HepG2 (cell line): ENCODE results near the gene NUDT22. TPM values are rescaled to one million over a fixed set of nuclear protein-coding genes. Genes with fewer than 3 reads are reported as not detected.

Experiments used
- ATAC-seq: fragments of 200-7000 bp; cut with Tn5 transposase; 3 replicates; pipeline ENCODE4 v1.9.1; 2020; ENCODE audit warnings: mild to moderate bottlenecking, moderate library complexity
- BruUV-seq: library from RNA; stranded (reverse); fragments of 400-500 nt; replicated peaks from 2 replicates; lab custom pipeline; 2021; lab: Mats Ljungman, UMichigan
- CTCF ChIA-PET: fragments of 300-600 bp; formaldehyde crosslinking; extraction: SDS; loops from one replicate; lab custom pipeline; 2021; ENCODE audit warnings: low total read pairs, inconsistent platforms, low intra/inter-chr PET ratio; lab: Yijun Ruan, JAX
- POLR2A ChIA-PET: fragments of 350-600 bp; sonication (Branson Sonifier 250); formaldehyde crosslinking; loops from one replicate; lab custom pipeline; 2020; ENCODE audit warnings: antibody characterized with exemption, inconsistent platforms; lab: Yijun Ruan, JAX
- DNase-seq: peaks from one replicate; pipeline ENCODE4 v3.0.0-alpha.2; 2015; ENCODE audit warnings: low spot score
- FAIRE-seq: peaks from 3 replicates; lab custom pipeline; 2011; peaks lifted over from hg19 to GRCh38; lab: Jason Lieb, UNC
- H2AFZ ChIP-seq: one replicate; pipeline ENCODE4 v1.6.1; 2011; ENCODE audit warnings: low read length, inconsistent platforms
- H3K27ac ChIP-seq: fragments of 300-600 bp; 3 replicates; pipeline ENCODE4 v1.8.0; 2011; ENCODE audit warnings: mixed run types, mild to moderate bottlenecking, mixed read lengths, low read length, inconsistent platforms; ENCODE audit not compliant: insufficient read depth; ENCODE audit errors: extremely low read length
- H3K27me3 ChIP-seq, 2 experiments: fragments of 200-600 bp in 1 of 2; 2 replicates in 1 of 2; 3 replicates in 1 of 2; pipeline versions ENCODE4 v1.6.0 to v1.8.0; 2011; ENCODE audit warnings: low read length in 2 of 2, mild to moderate bottlenecking in 2 of 2, moderate library complexity in 2 of 2, inconsistent platforms in 1 of 2; ENCODE audit not compliant: insufficient read depth in 2 of 2, control insufficient read depth in 1 of 2
- H3K36me3 ChIP-seq, 2 experiments: fragments of 200-600 bp in 1 of 2; replicated peaks in 1 of 2; 2 replicates in 1 of 2; 3 replicates in 1 of 2; pipeline versions ENCODE4 v1.5.1 to v1.8.0; 2011; ENCODE audit warnings: low read length in 2 of 2, inconsistent platforms in 1 of 2; ENCODE audit not compliant: insufficient read depth in 2 of 2, control insufficient read depth in 1 of 2
- H3K4me1 ChIP-seq: 2 replicates; pipeline ENCODE4 v1.5.1; 2012; ENCODE audit warnings: low read length, inconsistent platforms; ENCODE audit not compliant: insufficient read depth
- H3K4me2 ChIP-seq: 2 replicates; pipeline ENCODE4 v1.6.0; 2011; ENCODE audit warnings: low read depth, low read length, inconsistent platforms
- H3K4me3 ChIP-seq, 3 experiments: fragments of 200-600 bp in 1 of 3; sonication (generic), shearing (Covaris generic) in 1 of 3; replicated peaks in 1 of 3; 2 replicates each; pipeline ENCODE4 v1.5.1; 2011 to 2016; ENCODE audit warnings: low read length in 3 of 3, inconsistent platforms in 2 of 3, low read depth in 2 of 3, mild to moderate bottlenecking in 2 of 3, control low read depth in 1 of 3, mixed read lengths in 1 of 3; ENCODE audit not compliant: insufficient read depth in 1 of 3
- H3K79me2 ChIP-seq: one replicate; pipeline ENCODE4 v1.6.1; 2011; ENCODE audit warnings: low read length, inconsistent platforms; ENCODE audit not compliant: insufficient read depth
- H3K9ac ChIP-seq: 2 replicates; pipeline ENCODE4 v1.6.0; 2011; ENCODE audit warnings: mild to moderate bottlenecking, low read depth, low read length, inconsistent platforms; ENCODE audit not compliant: insufficient read depth
- H3K9me3 ChIP-seq: 2 replicates; pipeline ENCODE4 v1.5.1; 2012; ENCODE audit warnings: mild to moderate bottlenecking, low read length
- H4K20me1 ChIP-seq: 2 replicates; pipeline ENCODE4 v1.6.0; 2011; ENCODE audit warnings: inconsistent platforms, mild to moderate bottlenecking, low read length, moderate library complexity; ENCODE audit not compliant: insufficient read depth
- CBX2 ChIP-seq, 2 experiments: fragments of 200-600 bp in 1 of 2; sonication (generic); formaldehyde crosslinking in 1 of 2; IDR thresholded peaks; 2 replicates each; pipeline versions ENCODE4 v1.7.0 to v1.8.1; 2018 to 2022; ENCODE audit warnings: low read depth in 2 of 2, low read length in 1 of 2, mild to moderate bottlenecking in 1 of 2, missing genetic modification reagents in 1 of 2
- EP300 ChIP-seq, 3 experiments: sonication (generic) in 1 of 3; formaldehyde crosslinking in 1 of 3; IDR thresholded peaks; 2 replicates each; pipeline versions ENCODE4 v1.5.1 to v1.6.1; 2011 to 2020; ENCODE audit warnings: low read depth in 2 of 3, low read length in 2 of 3, borderline replicate concordance in 1 of 3, improper control_type of control experiment in 1 of 3, mild to moderate bottlenecking in 1 of 3, missing genetic modification reagents in 1 of 3, moderate library complexity in 1 of 3
- FIP1L1 ChIP-seq: fragments of 200-400 bp; formaldehyde crosslinking; IDR thresholded peaks from 2 replicates; pipeline ENCODE4 v1.6.1; 2018; ENCODE audit warnings: low read depth, mild to moderate bottlenecking, low read length, moderate library complexity, borderline replicate concordance; ENCODE audit not compliant: insufficient read depth
- GABPA ChIP-seq, 2 experiments: IDR thresholded peaks; 2 replicates each; pipeline ENCODE4 v1.6.1; 2011 to 2016; ENCODE audit warnings: low read depth in 2 of 2, low read length in 1 of 2, missing biosample characterization in 1 of 2, missing genetic modification characterization in 1 of 2
- LCORL ChIP-seq, 2 experiments: fragments of 450-650 bp in 1 of 2; sonication (generic) in 1 of 2; formaldehyde crosslinking in 1 of 2; IDR thresholded peaks; 2 replicates each; pipeline versions ENCODE4 v1.5.0 to v1.6.1; 2017 to 2020; ENCODE audit warnings: antibody characterized with exemption in 1 of 2, missing genetic modification reagents in 1 of 2
- MIER3 ChIP-seq: IDR thresholded peaks from 2 replicates; pipeline ENCODE4 v1.6.1; 2016; ENCODE audit warnings: missing compliant biosample characterization, borderline replicate concordance
- ONECUT2 ChIP-seq: sonication (generic); formaldehyde crosslinking; IDR thresholded peaks from 2 replicates; pipeline ENCODE4 v1.4.0; 2020; ENCODE audit warnings: missing genetic modification reagents
- SPEN ChIP-seq: sonication (generic); formaldehyde crosslinking; IDR thresholded peaks from 2 replicates; pipeline ENCODE4 v1.5.1; 2020; ENCODE audit warnings: low read depth, mild to moderate bottlenecking, missing genetic modification reagents
- STAT5B ChIP-seq: sonication (generic); formaldehyde crosslinking; IDR thresholded peaks from 2 replicates; pipeline ENCODE4 v1.4.0; 2020; ENCODE audit warnings: missing genetic modification reagents
- THAP11 ChIP-seq: IDR thresholded peaks from 2 replicates; pipeline ENCODE4 v1.6.1; 2016; ENCODE audit warnings: missing biosample characterization, missing genetic modification reagents
- ZNF160 ChIP-seq: sonication (generic); formaldehyde crosslinking; IDR thresholded peaks from 2 replicates; pipeline ENCODE4 v1.8.0; 2022; ENCODE audit warnings: mild to moderate bottlenecking, inconsistent platforms, missing genetic modification reagents
- ZNF383 ChIP-seq: sonication (generic); formaldehyde crosslinking; IDR thresholded peaks from 2 replicates; pipeline ENCODE4 v1.4.0; 2020; ENCODE audit warnings: missing genetic modification reagents, mild to moderate bottlenecking, borderline replicate concordance
- ZNF530 ChIP-seq: sonication (generic); formaldehyde crosslinking; IDR thresholded peaks from 2 replicates; pipeline ENCODE4 v1.5.0; 2020; ENCODE audit warnings: low read depth, mild to moderate bottlenecking, missing genetic modification reagents
- ZSCAN29 ChIP-seq: sonication (generic); formaldehyde crosslinking; conservative IDR thresholded peaks from 2 replicates; pipeline ENCODE4 v1.4.0; 2020; ENCODE audit warnings: mild to moderate bottlenecking, missing genetic modification reagents
- WGBS: methylation state at CpG from one replicate; pipeline ENCODE4 v1.1.6; 2017; ENCODE audit warnings: low lambda C conversion rate; 5-methylcytosine and 5-hydroxymethylcytosine counted together
- in situ Hi-C: cut with HindIII; loops from 2 replicates; pipeline ENCODE4 v1.10.0; 2017; ENCODE audit warnings: low pct_unique_long_range_greater_than_20kb; ENCODE audit not compliant: extremely low pct_ligation_motif_present
- intact Hi-C: fragments of 100-400 bp; cut with micrococcal nuclease; formaldehyde crosslinking; loops from one replicate; pipeline ENCODE4 v1.10.0; 2022; ENCODE audit not compliant: unreplicated experiment
- polyA plus RNA-seq, 8 experiments: library from polyadenylated mRNA; depleted of rRNA in 3 of 8; stranded (reverse) in 7 of 8; unstranded in 1 of 8; fragments of >200 nt; fragmentation: Illumina TruSeq in 4 of 8; extraction: Trizol in 4 of 8; gene quantifications; 2 replicates each; pipeline versions ENCODE4 v1.2.1 to v1.2.3, GENCODE V29; 2011 to 2016; ENCODE audit warnings: low read depth in 4 of 8, missing spikeins in 1 of 8, mixed read lengths in 1 of 8; ENCODE audit not compliant: insufficient read depth in 1 of 8
- total RNA-seq, 5 experiments: library from RNA; depleted of rRNA; stranded (reverse); fragments of >200 nt; fragmentation: Illumina TruSeq; extraction: Trizol; gene quantifications; 2 replicates each; pipeline ENCODE4 v1.2.3, GENCODE V29; 2016; ENCODE audit warnings: low read depth in 1 of 5
- TF ChIP-seq, protein P1 (sequence below): IDR thresholded peaks from 2 replicates; pipeline ENCODE4 v1.6.1; 2016; ENCODE audit warnings: low read depth
- TF ChIP-seq, protein P2 (sequence below): sonication (generic); formaldehyde crosslinking; IDR thresholded peaks from 2 replicates; pipeline ENCODE4 v1.5.0; 2020; ENCODE audit warnings: missing genetic modification reagents
- TF ChIP-seq, protein P3 (sequence below): sonication (generic); formaldehyde crosslinking; IDR thresholded peaks from 2 replicates; pipeline ENCODE4 v1.8.1; 2023; ENCODE audit warnings: missing genetic modification reagents, mild to moderate bottlenecking, borderline replicate concordance
- TF ChIP-seq, protein P4 (sequence below): IDR thresholded peaks from 2 replicates; pipeline ENCODE4 v1.6.1; 2016

Gene NUDT22
- total and polyA plus RNA-seq, 2 of the 13 experiments (the other 11 are each of a cell fraction or from before 2014, with no cell fraction given): 33.5 to 39.8 TPM

DNA sequence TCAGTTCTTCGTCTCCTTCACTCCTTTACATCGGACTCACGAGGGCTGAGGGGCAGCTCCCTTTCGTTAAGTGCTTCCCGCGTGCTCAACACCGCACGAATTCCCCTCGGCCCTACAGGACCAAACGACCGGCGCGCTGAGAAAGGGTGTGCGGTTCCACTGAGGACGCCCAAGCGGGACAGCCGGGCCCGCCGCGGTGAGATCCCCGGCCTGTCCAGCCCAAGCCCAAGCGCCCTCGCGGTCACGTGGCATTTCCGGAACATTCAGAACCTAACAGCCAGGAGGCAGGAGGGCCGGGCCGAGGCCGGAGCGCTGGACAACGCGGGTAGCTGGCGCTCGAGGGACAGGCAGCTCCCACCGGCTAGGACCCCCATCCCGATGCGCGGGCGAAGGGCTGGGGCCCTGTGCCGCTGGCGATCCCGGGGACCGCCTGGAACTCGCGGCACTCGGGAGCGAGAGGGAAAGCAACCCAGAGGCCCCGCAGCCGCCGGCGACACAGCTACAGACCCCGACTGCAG is 40.8 kb upstream of the NUDT22 start:
- Histone ChIP-seq H3K27ac (peak overlapping the region; percentile 83), H3K4me1 (peaks cover 46% of the 10 kb centered on the region), H2AFZ (no peak overlapping the region), H3K79me2 (no peaks in the 10 kb centered on the region), H3K9ac (peak overlapping the region; percentile 80), H4K20me1 (peaks cover 15% of the 10 kb centered on the region), H3K9me3 (no peaks in the 10 kb centered on the region), H3K4me3 (peak overlapping the region; percentile 60 to 75 (median 60)), H3K4me2 (peak overlapping the region; percentile 88), H3K27me3 (no peaks in the 10 kb centered on the region), H3K36me3 (peaks cover 2 to 3% of the 10 kb centered on the region in 2 experiments; a peak in 2 of 5 replicates)
- in situ Hi-C loops: no loop called here
- TSS peak; percentile 85 for BruUV-seq
- ChIA-PET CTCF (no interaction called here), POLR2A (interaction anchor here (0.8 to 2.7 kb wide), 29 partner anchors 10 to 1344 kb away, joined by 3 to 31 read pairs (median 6); partner anchors contain the start of genes BAD, ESRRA, FERMT3 and FKBP2)
- intact Hi-C loops: loop anchor here (5.0 to 10.0 kb wide), 2 partner anchors 57 to 120 kb away; partner anchors contain the start of genes CATSPERZ, ESRRA and FKBP2
- ATAC-seq (peak; percentile 60), FAIRE-seq (no peak), DNase-seq (peak; percentile 79)
- 5% methylated on average over 4 of the region's 52 CpGs for WGBS
- TF ChIP-seq, protein P1, sequence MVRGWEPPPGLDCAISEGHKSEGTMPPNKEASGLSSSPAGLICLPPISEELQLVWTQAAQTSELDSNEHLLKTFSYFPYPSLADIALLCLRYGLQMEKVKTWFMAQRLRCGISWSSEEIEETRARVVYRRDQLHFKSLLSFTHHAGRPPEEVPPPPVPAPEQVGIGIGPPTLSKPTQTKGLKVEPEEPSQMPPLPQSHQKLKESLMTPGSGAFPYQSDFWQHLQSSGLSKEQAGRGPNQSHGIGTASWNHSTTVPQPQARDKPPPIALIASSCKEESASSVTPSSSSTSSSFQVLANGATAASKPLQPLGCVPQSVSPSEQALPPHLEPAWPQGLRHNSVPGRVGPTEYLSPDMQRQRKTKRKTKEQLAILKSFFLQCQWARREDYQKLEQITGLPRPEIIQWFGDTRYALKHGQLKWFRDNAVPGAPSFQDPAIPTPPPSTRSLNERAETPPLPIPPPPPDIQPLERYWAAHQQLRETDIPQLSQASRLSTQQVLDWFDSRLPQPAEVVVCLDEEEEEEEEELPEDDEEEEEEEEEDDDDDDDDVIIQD (CRISPR knock-in tag): no peak
- TF ChIP-seq FIP1L1 (no peak), CBX2 (IDR thresholded peaks at IDR 0.05; ENCODE audit: low read depth, low read length) (no peak), CBX2 (CRISPR knock-in tag; IDR thresholded peaks at IDR 0.05; ENCODE audit: low read depth) (0 out of 2 replicates have a peak, but pooled peaks have one; percentile 50), ZNF383 (CRISPR knock-in tag) (no peak), SPEN (CRISPR knock-in tag) (peak; percentile 87), GABPA (IDR thresholded peaks at IDR 0.05; ENCODE audit: low read depth, low read length) (no peak), GABPA (CRISPR knock-in tag; IDR thresholded peaks at IDR 0.05; ENCODE audit: low read depth) (no peak; the same call in 1 of the 2 replicates), ZNF530 (CRISPR knock-in tag) (peak; percentile 90; the same call in 1 of the 2 replicates), EP300 (IDR thresholded peaks at IDR 0.05; ENCODE audit: low read depth in 2 of 2, low read length in 2 of 2) (no peak), EP300 (CRISPR knock-in tag; IDR thresholded peaks at IDR 0.05; ENCODE audit: borderline replicate concordance) (peak; percentile 23; the same call in 1 of the 2 replicates), ZSCAN29 (CRISPR knock-in tag) (peak; percentile 64), STAT5B (CRISPR knock-in tag) (peak; percentile 41; the same call in 1 of the 2 replicates), ONECUT2 (CRISPR knock-in tag) (peak; percentile 63), THAP11 (CRISPR knock-in tag) (peak; percentile 73; the same call in 1 of the 2 replicates), ZNF160 (CRISPR knock-in tag) (peak; percentile 79), LCORL (IDR thresholded peaks at IDR 0.05) (no peak), LCORL (CRISPR knock-in tag; IDR thresholded peaks at IDR 0.05) (peak; percentile 61; the same call in 1 of the 2 replicates), MIER3 (CRISPR knock-in tag) (peak; percentile 23; the same call in 1 of the 2 replicates)
- TF ChIP-seq, protein P2, sequence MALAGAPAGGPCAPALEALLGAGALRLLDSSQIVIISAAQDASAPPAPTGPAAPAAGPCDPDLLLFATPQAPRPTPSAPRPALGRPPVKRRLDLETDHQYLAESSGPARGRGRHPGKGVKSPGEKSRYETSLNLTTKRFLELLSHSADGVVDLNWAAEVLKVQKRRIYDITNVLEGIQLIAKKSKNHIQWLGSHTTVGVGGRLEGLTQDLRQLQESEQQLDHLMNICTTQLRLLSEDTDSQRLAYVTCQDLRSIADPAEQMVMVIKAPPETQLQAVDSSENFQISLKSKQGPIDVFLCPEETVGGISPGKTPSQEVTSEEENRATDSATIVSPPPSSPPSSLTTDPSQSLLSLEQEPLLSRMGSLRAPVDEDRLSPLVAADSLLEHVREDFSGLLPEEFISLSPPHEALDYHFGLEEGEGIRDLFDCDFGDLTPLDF (CRISPR knock-in tag): 0 out of 2 replicates have a peak, but pooled peaks have one; percentile 13
- TF ChIP-seq, protein P3, sequence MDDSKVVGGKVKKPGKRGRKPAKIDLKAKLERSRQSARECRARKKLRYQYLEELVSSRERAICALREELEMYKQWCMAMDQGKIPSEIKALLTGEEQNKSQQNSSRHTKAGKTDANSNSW: peak; percentile 97
- TF ChIP-seq, protein P4, sequence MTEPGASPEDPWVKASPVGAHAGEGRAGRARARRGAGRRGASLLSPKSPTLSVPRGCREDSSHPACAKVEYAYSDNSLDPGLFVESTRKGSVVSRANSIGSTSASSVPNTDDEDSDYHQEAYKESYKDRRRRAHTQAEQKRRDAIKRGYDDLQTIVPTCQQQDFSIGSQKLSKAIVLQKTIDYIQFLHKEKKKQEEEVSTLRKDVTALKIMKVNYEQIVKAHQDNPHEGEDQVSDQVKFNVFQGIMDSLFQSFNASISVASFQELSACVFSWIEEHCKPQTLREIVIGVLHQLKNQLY: peak; percentile 48; the same call in 1 of the 2 replicates
